HL-60 (cell line): ENCODE results near the gene PPFIBP2.

ENCODE experiments used
- CTCF ChIP-seq: IDR thresholded peaks from one replicate; pipeline ENCODE4 v1.5.1; 2011; ENCODE audit warnings: low read length, control low read depth, inconsistent platforms; ENCODE audit not compliant: insufficient read depth
- POLR2AphosphoS5 ChIP-seq: IDR thresholded peaks from 2 replicates; pipeline ENCODE4 v1.6.1; 2012; ENCODE audit warnings: low read depth
- REST ChIP-seq: IDR thresholded peaks from 2 replicates; pipeline ENCODE4 v1.6.1; 2012; ENCODE audit warnings: low read depth; ENCODE audit not compliant: insufficient replicate concordance
- SPI1 ChIP-seq: IDR thresholded peaks from 2 replicates; pipeline ENCODE4 v1.6.1; 2012; ENCODE audit warnings: low read depth, mild to moderate bottlenecking, borderline replicate concordance

- TF ChIP-seq CTCF (no peak), POLR2AphosphoS5 (no peak), REST (no peak), SPI1 (no peak)
Measured at GRCh38 chr11:7473717-7474116, 40.1 kb upstream of the PPFIBP2 start.
